ENCODE data around the gene ADGRG4.

The ADGRG4 gene

DNA sequence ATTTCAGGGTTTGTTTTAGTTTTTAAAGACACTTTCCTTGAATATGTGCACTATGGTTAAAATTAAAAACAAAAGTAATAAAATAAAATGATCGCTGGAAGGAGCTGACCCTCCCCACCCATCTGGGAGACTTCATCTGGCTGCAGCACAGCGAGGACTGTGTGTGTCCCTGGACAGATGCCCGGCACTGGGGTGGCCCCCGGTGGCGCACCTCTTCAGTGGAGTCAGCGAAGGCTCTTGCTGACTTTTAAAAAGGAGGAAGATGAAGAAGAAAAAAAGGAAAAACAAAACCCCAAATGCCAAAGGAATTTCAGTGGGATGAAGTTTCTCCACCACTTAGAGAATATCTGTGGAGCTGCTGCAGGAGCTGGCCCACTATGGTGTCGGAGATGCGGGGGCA, 5.4 kb upstream of the ADGRG4 start:
- DNase-seq = no peak

DNA sequence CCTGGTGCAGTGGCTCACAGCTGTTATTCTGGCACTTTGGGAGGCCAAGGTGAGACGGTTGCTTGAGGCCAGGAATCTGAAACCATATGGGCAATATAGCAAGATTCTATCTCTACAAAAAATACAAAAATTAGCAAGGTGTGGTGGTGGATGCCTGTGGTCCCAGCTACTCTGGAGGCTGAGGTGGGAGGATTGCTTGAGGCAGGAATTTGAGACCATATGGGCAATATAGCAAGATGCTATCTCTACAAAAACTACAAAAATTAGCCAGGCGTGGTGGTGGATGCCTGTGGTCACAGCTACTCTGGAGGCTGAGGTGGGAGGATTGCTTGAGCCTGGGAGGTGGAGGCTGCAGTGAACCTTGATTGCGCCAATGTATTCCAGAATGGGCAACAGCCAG, 2.3 kb downstream of the ADGRG4 start:
- DNase-seq = no peak

DNA sequence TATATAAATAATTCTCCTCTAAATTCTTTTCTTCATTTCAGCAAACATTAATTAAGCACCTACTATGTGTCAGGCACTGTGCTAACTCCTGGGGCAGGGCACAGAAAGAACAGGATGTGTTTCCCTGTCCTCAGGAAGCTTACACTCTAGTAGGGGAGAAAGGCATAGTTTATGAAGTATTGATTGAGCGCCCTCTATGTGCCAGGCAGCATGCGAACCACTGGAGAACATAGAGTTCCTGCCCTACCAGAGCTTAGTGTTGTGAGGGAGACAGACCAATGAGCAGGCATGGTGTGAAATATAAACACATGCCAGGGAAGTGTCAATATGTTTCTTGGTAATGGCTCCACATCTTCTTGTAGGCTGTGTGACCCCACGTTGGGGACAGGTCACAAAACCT, 3.7 kb downstream of the ADGRG4 start:
- DNase-seq = no peak

DNA sequence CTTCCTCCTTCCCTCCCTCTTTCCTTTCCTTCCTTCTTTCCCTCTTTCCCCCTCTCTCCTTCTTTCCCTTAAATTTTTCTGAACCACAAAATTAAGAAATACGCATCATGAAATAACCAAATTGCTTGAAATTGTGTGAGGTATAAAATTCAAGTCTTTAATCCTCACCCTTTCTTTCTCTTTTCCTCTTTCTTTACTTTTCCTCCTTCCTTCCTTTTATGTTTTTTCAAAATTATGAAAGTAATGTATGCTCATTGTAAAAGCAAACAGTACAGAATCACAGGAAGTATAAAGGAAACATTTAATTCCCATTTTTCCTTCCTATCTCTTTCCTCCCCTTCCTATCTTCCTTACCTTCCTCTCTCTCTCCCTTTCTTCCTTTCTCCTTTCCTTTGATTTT, 5.4 kb downstream of the ADGRG4 start:
- DNase-seq = no peak

DNA sequence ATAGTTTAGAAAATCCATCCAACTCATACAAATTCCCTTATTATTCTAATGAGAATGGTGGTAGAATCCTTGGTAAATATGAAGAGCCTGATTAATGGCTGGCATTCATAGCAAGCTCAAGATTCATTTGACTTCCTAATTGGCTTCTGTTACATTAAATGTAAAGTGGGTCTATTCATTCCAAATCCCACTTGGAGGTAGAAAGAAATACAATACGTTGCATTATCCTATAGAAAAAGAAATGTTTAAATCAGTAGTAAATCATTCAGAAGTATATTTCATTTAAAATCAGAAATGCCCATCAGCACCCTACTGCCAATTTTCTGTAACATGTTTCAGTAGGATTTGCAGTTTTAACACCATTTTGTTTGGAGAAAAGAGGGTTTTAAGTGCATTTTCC, 6.7 kb downstream of the ADGRG4 start:
- DNase-seq = no peak

DNA sequence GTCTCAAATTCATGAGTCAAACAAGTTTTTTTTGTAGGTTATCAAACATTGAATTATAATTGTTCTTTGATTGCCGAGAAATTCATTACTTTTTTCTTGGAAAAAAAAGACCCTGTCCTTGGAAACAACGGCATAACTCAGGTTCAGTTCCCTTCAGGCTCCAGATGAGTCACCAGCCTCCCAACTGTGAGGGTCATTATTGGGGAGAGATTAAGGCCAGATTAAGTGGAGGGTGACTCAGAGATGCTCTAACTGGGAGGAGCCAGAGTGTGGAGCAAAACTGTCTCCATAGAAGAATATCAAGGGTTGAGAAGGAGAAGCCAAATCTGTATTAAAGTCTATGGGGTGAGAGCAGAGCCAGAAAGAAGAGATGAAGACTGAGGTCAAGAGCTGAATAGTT, 9.6 kb downstream of the ADGRG4 start:
- DNase-seq = no peak

DNA sequence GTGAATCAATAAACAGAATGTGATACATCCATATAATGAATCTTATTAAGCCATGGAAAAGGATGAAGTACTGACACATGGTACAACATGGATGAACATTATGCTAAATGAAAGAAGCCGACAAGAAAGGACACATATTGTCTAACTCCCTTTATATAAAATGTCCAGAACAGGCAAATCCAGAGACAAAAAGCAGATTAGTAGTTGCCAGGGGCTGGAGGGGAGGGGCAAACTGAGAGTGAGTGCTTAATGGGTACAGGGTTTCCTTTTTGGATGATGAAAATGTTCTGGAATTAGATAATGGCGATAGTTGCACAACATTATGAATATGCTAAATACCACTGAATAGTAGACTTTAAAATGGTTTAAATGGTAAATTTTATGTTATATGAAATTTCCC, 17.4 kb downstream of the ADGRG4 start:
- no peak for DNase-seq

DNA sequence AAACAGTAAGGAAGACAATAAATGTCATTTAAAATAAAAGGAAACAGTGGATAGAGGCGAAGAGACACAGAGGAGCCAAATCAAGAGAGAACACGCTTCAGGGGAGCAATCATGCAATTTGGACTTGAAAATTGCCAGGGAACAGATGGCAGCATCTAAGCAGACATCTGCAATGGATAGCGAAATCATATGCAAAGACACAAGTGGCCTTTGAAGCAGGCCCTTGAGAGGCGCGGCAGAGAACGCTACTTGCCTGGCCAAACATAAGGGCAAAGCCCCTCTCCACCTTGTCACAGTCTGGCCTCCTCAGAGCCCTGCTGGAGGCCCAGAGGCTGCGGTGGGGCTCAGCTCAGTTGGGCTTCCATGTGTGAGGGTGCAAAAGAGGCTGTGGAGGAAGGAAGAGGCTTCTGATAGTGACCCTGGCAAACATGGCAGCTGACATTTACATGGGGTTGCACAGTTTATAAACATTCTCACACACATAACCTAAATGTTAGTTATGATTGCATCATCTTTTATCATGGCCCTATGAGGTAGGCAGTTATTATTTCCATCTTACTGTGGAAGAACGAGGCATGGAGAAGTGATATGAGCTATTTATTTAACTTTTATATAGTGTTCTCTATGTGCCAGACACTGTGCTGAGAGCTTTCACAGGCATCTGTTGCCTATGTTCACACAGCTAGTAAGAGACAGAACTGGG, 18.3 kb downstream of the ADGRG4 start:
- no peak for DNase-seq

DNA sequence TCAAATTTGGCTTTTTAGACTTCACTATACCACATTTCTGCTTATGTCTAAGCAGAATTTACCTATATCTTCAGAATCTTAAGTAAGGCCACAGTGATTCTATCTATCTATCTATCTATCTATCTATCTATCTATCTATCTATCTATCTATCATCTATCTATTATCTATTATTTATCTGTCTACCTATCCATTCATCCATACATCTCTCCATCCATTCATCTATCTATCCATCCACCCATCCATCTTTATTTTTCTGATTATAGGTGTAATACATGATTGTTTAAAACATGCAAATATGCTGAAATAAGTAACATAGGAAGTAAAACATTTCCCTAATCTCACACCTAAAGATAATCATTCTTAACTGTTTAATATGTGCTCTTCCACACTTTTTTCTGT, 18.8 kb downstream of the ADGRG4 start:
- no peak for DNase-seq

DNA sequence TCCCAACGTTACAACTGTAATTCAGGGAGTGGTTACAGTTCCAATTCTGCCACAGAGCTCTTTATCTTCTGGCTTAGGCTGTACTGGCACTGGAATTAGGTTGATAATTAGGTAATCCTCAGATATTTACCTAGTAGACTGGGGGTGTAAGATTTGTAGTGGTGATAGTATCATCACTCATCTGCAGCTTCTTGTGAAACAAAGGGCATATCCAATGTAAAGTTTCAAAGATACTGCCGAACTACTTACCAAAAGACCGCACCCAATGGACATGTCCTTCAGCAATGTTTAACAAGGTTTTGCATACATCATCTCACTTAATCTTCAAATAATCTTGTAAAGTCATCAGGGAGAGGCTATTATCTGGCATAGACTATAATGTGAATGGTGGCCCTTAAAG, 20.8 kb downstream of the ADGRG4 start:
- no peak for DNase-seq

DNA sequence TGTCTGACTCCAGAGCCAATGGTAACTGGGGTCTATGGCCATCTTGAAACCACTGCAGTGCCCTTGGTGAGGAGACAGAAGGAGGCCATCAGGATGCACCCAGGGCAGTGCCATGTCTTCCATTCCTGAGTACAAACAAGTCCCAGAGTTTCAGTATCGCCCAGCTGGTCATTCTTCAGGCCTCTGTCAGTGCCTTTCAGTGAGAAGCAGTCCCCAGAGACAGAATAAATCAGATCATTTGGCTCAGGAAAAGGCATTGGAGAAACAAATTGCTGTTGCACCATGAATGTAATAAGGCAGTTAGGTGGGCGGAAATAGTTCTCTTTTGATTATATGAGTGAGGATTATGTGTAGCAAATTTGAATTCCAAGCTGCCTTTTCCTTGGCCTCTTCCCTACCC, 21.3 kb downstream of the ADGRG4 start:
- no peak for DNase-seq

DNA sequence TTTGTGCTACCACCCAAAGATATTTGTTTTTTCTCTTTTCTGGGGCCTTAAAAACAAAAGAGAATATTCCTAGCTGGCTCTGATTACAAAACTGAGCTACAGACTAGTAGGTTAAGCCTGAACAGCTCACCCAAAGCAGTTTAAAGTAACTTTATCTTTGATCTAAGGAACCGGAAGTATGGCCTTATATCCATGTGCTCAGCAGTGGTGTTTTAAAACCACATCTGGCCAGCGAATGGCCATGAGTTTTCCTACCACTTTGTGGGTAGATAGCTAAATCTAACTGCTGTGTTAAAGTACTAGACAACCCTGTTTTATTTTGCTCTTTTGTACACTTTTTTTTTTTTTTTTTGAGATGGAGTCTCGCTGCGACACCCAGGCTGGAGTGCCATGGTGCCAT, 24.6 kb downstream of the ADGRG4 start:
- no peak for DNase-seq

DNA sequence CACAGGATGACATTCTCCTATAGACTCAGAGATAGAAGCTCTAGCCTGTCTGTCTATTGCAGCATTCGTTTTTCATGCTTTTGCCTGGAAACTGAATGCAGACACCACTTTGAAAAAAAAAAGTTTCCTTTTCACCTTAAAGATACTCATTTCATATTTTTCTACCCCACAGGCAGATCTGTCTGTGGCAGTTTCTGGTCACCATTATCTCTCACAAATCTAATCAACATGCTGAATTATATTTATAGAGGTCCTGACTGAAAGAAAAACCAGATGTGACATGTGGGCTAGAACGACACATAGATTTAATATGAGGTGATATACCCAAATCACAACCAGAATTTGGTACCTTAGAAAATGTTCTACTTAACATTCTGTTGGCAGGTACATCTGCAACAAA, 28.2 kb downstream of the ADGRG4 start:
- DNase-seq = no peak

DNA sequence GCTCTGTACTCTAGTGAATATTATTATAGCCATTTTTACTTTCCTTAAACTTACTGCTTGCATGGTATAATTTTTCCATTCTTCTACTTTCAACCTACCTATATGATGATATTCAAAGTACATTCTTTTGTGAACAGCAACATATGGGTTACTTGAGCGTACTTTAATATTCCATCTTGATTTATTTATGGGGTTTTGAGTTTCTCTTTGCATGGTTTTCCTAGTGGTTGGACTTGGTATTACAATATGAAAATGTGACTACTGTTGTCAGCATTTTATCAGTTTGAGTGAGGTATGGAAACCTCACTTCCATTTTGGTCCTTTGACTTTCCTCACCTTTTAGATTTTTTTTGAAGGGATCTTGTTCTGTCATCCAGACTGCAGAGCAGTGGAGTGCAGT, 35.9 kb downstream of the ADGRG4 start:
- no peak for DNase-seq

DNA sequence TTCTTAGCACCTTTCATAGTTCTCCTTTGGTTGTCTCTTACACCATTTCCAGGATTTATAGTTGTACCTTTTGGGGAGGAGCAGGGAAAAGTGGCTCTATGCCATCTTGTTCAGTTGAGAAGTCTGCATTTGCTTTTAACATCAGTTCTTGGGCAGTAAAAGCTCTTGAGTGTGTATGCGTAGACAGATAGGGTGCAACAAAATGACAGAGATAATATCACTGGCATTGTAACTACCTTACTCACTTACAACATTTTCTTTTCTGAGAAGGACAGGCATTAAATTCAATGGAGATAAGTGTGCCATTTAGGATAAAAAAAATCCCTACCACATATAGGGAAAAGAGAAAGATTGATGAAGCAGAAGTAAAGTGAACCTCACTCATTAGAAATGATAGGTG, 38.9 kb downstream of the ADGRG4 start:
- DNase-seq = no peak

DNA sequence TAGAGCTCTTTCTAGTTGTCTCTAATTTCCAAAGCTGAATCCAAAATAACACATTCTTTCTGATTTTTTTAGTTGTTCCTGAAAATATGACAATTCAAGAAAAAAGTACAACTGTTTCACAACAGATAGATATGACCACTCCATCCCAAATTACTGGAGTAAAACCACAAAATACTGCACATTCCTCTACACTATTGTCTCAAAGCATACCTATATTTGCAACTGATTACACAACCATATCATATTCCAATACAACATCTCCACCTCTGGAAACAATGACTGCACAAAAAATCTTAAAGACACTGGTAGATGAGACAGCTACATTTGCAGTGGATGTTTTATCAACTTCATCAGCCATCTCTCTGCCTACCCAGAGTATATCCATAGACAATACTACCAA, 43.6 kb downstream of the ADGRG4 start:
- no peak for DNase-seq

DNA sequence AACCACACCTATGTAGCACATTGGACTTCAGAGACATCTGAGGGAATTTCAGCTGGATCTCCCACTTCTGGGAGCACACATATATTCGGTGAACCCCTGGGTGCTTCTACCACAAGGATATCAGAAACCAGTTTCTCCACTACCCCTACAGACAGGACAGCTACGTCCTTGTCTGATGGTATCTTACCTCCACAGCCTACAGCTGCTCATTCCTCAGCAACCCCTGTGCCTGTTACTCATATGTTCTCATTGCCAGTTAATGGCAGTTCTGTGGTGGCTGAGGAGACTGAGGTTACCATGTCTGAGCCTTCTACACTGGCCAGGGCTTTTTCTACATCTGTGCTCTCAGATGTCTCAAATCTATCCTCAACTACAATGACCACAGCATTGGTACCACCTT, 45.7 kb downstream of the ADGRG4 start:
- no peak for DNase-seq

DNA sequence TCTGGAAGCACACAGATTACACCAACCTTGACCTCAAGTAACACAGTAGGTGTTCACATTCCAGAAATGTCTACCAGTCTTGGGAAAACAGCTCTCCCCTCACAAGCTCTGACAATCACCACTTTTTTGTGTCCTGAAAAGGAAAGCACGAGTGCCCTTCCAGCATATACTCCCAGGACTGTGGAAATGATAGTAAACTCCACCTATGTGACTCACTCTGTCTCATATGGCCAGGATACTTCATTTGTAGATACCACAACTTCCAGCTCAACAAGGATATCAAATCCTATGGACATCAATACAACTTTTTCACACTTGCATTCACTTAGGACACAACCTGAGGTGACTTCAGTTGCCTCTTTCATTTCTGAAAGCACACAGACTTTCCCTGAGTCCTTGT, 46.9 kb downstream of the ADGRG4 start:
- no peak for DNase-seq

DNA sequence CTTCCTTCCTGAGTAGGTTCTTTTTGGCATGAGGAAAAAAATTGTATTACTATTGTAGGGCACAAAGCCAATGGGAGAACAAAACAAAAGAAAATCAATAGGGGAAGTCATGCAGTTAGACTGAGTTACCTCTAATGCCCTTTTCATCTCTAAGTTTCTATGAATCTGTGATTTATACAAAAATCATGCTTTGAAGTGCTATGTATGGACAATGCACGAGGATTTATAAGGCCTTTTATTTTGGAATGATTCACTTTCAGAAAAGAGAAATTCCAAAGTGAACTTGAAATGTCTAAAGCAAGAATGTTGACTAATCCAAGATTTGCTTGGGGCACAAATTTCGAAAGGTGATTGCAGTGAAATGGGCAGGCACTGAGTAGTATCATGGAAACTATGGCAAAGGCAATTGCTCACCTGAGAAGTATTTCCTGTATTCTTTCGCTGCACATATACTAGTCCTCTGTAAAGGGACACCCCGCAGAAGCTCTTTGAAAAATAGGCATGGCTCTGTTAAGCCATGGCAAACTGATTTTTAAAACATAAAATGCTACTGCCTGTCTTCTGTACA, 52.8 kb downstream of the ADGRG4 start:
- DNase-seq = no peak

DNA sequence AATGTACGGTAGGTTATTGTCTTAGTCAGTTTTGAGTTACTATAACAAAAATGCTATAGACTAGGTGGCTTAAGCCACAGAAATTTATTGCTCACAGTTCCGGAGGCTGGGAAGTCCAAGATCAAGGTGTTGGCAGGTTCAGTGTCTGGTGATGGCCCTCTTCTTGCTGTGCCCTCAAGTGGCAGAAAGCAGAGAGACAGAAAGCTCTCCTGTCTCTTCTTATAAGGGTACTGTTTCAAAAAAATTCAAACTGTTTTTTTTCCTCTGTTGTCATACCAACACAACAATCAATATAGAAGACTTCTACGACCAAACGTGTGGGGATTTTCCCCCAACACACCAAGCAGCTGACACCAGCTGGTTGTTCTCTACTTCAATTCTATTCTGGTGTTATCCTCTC, 53.4 kb downstream of the ADGRG4 start:
- DNase-seq = no peak

DNA sequence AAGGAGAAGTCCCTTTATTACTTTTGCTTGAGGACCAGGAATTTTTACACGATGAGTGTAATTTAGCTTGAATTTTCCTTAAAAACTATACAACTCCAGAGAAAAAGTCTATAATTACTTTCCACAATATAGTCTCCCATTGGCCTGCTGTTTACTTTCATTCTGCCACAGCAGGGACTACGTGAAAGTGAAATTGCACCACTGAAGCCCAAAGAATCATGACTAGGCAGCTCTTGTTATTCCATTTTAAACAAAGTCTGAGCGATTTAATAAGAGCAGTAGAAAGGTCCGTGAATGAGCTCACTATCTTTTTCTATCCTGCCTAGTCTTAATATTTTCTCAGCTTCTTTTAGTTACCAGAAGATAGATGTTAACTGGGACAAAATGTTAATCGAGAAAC, 68.6 kb downstream of the ADGRG4 start:
- DNase-seq = no peak

DNA sequence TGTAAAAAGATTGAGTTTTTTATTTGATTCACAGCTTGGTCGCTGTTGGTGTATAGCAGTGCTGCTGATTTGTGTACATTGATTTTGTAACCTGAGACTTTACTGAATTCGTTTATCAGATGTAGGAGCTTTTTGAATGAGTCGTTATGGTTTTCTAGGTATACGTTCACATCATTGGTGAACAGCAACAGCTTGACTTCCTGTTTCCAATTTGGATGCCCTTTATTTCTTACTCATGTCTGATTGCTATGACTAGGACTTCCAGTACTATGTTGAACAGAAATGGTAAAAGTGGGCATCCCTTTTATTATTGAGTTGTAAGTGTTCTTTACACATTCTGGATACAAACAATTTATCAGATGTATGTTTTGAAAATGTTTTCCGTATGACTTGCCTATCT, 76.0 kb downstream of the ADGRG4 start:
- DNase-seq = no peak

DNA sequence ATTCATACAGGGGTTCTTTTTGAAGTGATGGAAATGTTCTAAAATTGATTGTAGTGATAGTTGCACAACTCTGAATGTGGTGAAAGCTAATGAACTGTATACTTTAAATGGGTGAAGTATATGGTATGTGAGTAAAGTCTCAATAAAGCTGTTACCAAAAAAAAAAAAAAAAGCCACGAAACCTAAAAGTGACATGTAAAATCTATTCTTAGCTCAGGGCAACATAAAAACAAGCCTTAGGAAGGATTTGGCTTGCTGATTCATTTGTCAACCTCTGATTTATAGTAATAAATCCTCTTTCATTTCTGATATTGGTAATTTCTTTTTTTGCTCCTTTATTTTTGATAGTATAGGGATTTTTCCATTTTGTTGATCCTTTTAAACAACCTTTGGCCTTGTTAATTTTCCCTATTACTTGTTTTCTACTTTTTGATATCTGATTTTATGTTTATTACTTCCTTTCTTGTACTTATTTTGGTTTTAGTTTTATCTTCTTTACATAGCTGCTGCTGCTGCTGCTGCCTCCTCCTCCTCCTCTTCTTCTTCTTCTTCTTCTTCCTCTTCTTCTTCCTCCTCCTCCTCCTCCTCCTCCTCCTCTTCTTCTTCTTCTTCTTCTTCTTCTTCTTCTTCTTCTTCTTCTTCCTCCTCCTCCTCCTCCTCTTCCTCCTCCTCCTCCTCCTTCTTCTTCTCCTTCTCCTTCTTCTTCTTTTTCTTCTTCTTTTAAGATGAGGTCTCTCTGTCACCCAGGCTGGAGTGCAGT, 79.4 kb downstream of the ADGRG4 start:
- DNase-seq = no peak

DNA sequence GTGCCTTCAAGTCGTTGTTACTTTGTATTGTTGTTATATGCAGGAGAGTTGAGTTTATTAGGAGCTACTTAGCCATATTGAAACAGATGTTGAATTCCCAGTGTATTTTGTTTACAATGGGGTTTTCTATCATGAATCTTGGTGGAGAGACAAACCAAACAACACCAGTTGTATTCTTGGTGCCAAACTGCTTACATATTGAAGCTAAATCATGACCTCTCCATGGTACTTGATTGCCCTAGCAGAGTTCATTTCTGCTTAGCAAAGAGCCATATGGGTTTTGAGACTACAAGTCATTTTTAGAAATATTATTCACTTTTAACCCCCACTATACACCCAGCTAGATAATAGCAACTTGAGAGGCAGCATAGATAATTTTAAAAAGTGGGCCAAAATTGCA, 85.4 kb downstream of the ADGRG4 start:
- DNase-seq = no peak

DNA sequence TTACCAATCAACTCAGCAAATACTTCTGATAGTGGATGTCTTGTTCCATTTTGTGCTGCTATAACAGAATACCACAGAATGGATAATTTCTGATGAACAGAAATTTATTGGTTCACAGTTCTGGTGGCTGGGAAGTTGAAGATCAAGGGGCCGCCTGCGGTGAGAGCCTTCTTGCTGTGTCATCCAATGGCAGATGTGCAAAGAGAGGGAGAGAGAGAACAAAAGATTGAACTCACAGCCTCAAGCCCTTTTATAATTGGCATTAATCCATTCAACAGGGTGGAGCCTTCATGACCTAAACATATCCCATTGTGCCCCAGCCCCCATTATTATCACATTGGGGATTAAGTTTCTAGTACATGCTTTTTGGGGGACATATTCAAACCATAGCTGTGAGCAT, 86.1 kb downstream of the ADGRG4 start:
- DNase-seq = no peak

All from AML-193 (cell line).